ENCODE data around the gene LCE3D.

GRCh38 chr1:152621993-152622392, 41.7 kb upstream of the LCE3D start:
- TF ChIP-seq EZH2phosphoT487 (IDR thresholded peaks at IDR 0.05; ENCODE audit: unreplicated experiment) (no peak), CTCF (conservative IDR thresholded peaks at IDR 0.05; ENCODE audit: low read depth in 2 of 2) (no peak)
